Measurements from ENCODE around the gene CDHR3. TPM values are rescaled to one million over a fixed set of nuclear protein-coding genes. Genes with fewer than 3 reads are reported as not detected.

The CDHR3 gene
- total RNA-seq, 1 experiment from 2014 or later = 3.3 TPM

DNA sequence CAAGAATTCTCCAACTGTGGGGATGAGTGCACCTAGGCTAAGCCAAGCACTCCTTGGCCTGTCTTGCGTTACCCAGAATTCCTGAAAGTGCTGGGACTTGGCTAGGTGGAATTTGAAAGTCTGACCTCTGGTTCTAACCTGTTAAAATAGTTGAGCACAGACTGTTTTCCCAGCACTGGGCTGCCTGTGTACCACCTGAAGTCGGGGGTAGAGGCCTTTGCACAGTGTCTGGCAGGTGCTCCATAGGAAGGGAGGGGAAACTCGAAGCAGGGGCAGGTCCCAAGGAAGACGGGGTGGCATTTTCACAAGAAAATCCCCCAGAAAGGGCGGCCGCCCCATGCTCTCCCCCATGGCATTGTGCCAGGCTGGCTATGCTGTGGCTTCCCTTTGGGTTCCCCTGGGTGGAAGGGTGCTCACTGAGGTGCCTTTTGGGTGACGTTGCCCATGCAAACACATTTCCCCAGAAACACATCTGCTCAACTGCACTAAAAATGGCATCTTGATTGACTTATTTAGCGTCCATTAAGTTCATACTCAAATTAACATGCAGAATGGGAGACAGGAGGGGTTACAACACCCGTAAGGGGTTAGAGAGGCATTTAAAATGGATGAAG is 86.2 kb downstream of the CDHR3 start:
- H3K9me3 Mint-ChIP-seq = peaks cover 3% of the 10 kb centered on the region in 2 experiments; a peak in 2 of 5 replicates

More for the DNA sequence above, 86.2 kb downstream of the CDHR3 start:
- H3K79me1 ChIP-seq (ENCODE audit: insufficient read depth, low read depth, low read length, poor library complexity, severe bottlenecking) = no peaks in the 10 kb centered on the region
- no peak overlapping the region for H4K91ac ChIP-seq (ENCODE audit: insufficient read length, low read depth, low read length)
- no peak overlapping the region for H3K4me2 ChIP-seq (ENCODE audit: insufficient read depth, insufficient read length, low read length)
- peaks cover 0 to 4% of the 10 kb centered on the region in 2 experiments; a peak in 1 of 4 replicates for H3K4me1 Mint-ChIP-seq
- H3K27ac ChIP-seq (ENCODE audit: insufficient read length, low read depth, low read length) = no peak overlapping the region
- H3K27ac Mint-ChIP-seq = no peak overlapping the region
- TF ChIP-seq, protein P1, sequence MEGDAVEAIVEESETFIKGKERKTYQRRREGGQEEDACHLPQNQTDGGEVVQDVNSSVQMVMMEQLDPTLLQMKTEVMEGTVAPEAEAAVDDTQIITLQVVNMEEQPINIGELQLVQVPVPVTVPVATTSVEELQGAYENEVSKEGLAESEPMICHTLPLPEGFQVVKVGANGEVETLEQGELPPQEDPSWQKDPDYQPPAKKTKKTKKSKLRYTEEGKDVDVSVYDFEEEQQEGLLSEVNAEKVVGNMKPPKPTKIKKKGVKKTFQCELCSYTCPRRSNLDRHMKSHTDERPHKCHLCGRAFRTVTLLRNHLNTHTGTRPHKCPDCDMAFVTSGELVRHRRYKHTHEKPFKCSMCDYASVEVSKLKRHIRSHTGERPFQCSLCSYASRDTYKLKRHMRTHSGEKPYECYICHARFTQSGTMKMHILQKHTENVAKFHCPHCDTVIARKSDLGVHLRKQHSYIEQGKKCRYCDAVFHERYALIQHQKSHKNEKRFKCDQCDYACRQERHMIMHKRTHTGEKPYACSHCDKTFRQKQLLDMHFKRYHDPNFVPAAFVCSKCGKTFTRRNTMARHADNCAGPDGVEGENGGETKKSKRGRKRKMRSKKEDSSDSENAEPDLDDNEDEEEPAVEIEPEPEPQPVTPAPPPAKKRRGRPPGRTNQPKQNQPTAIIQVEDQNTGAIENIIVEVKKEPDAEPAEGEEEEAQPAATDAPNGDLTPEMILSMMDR (conservative IDR thresholded peaks at IDR 0.05) = no peak
- H4K20me1 ChIP-seq (ENCODE audit: control insufficient read depth, insufficient read depth, insufficient read length) = no peaks in the 10 kb centered on the region
- H4K8ac ChIP-seq (replicated peaks; ENCODE audit: insufficient read length, low read depth, low read length) = no peak overlapping the region
- no peak overlapping the region for H2BK5ac ChIP-seq (ENCODE audit: insufficient read length, low read length)
- H3K4me1 ChIP-seq (ENCODE audit: insufficient read depth, low read length) = no peaks in the 10 kb centered on the region
- H3K14ac ChIP-seq (ENCODE audit: insufficient read depth, low read length) = no peak overlapping the region
- no peak overlapping the region for H4K5ac ChIP-seq (ENCODE audit: insufficient read length, low read depth, low read length)
- H3K56ac ChIP-seq (ENCODE audit: insufficient read length, low read depth, low read length) = no peak overlapping the region
- no peak overlapping the region for H3K23ac ChIP-seq (ENCODE audit: insufficient read length, low read depth, low read length)
- no peak overlapping the region for H3K18ac ChIP-seq (ENCODE audit: insufficient read length, low read depth, low read length)
- peaks cover 9% of the 10 kb centered on the region for H3K9me3 ChIP-seq (ENCODE audit: control insufficient read depth, low read depth, low read length)
- DNase-seq = no peak
- no peaks in the 10 kb centered on the region for H3K79me2 ChIP-seq (ENCODE audit: insufficient read depth, low read length)
- H3K4ac ChIP-seq (ENCODE audit: low read depth, low read length) = no peak overlapping the region
- no peak overlapping the region for H2BK15ac ChIP-seq (ENCODE audit: low read depth, low read length)
- no peak overlapping the region for H2AFZ ChIP-seq (ENCODE audit: low read length)
- H2BK20ac ChIP-seq (ENCODE audit: low read depth, low read length, poor library complexity, severe bottlenecking) = no peak overlapping the region
- H2BK12ac ChIP-seq (ENCODE audit: insufficient read length, low read depth, low read length) = no peak overlapping the region
- peaks cover 13% of the 10 kb centered on the region for H3K27me3 Mint-ChIP-seq (ENCODE audit: low read depth)
- no peaks in the 10 kb centered on the region for H3K27me3 ChIP-seq (ENCODE audit: insufficient read depth, low read length)
- H3K36me3 Mint-ChIP-seq (ENCODE audit: insufficient read depth in 1 of 3, low read depth in 3 of 3) = no peaks in the 10 kb centered on the region
- no CpG with 5 or more reads among the region's 9 CpGs for WGBS (ENCODE audit: extremely low coverage, insufficient read length, low lambda C conversion rate)
- no peak overlapping the region for H3K9ac ChIP-seq (ENCODE audit: extremely low read depth, insufficient read length, low read length)
- no peak overlapping the region for H2BK120ac ChIP-seq (ENCODE audit: low read depth, low read length, poor library complexity, severe bottlenecking)
- no peak overlapping the region for H2AK5ac ChIP-seq (ENCODE audit: insufficient read length, low read length)
- no peak overlapping the region for H3T11ph ChIP-seq (ENCODE audit: low read length)
- H3K23me2 ChIP-seq (ENCODE audit: insufficient read length, low read depth, low read length, poor library complexity, severe bottlenecking) = no peaks in the 10 kb centered on the region
- H3K4me3 Mint-ChIP-seq = no peak overlapping the region

Data from H9 (cell line).